GM23248 (cell line): Measurements from ENCODE around the gene NXPH4.

ENCODE experiments used
- EZH2 ChIP-seq: fragments of 200-600 bp; sonication (generic); IDR thresholded peaks from 2 replicates; pipeline ENCODE4 v1.6.1; 2018; ENCODE audit warnings: antibody characterized with exemption, mild to moderate bottlenecking; ENCODE audit not compliant: insufficient read depth, poor library complexity, severe bottlenecking
- EZH2phosphoT487 ChIP-seq: fragments of 200-600 bp; sonication (generic); IDR thresholded peaks from 2 replicates; pipeline ENCODE4 v1.6.1; 2018; ENCODE audit warnings: antibody characterized with exemption, moderate library complexity, mild to moderate bottlenecking, low read depth; ENCODE audit not compliant: insufficient read depth

GRCh38 chr12:57170408-57170807 is 46.2 kb upstream of the NXPH4 start:
- no peak for TF ChIP-seq EZH2
- no peak for TF ChIP-seq EZH2phosphoT487
